Neural cell (in vitro differentiated cells): ENCODE measurements around the gene TRPM2.

Experiments
- CTCF ChIP-seq: fragments of 450-650 bp; IDR thresholded peaks from 2 replicates; pipeline ENCODE4 v1.5.1; 2014; ENCODE audit warnings: antibody characterized with exemption, mild to moderate bottlenecking, moderate library complexity; ENCODE audit not compliant: poor library complexity, severe bottlenecking
- EP300 ChIP-seq: fragments of 450-650 bp; conservative IDR thresholded peaks from 2 replicates; pipeline ENCODE4 v1.6.1; 2014; ENCODE audit warnings: antibody characterized with exemption, mild to moderate bottlenecking, moderate library complexity; ENCODE audit not compliant: poor library complexity, severe bottlenecking
- EZH2 ChIP-seq: fragments of 200-600, 300-800 bp; shearing (Covaris generic), sonication (generic); IDR thresholded peaks from 2 replicates; pipeline ENCODE4 v1.6.1; 2014; ENCODE audit warnings: antibody characterized with exemption, low read length, borderline replicate concordance, mild to moderate bottlenecking; ENCODE audit not compliant: insufficient read depth, poor library complexity, severe bottlenecking
- POLR2AphosphoS5 ChIP-seq: IDR thresholded peaks from 2 replicates; pipeline ENCODE4 v1.6.1; 2012
- RAD21 ChIP-seq: fragments of 450-650 bp; conservative IDR thresholded peaks from 2 replicates; pipeline ENCODE4 v1.6.1; 2014; ENCODE audit warnings: antibody characterized with exemption, mild to moderate bottlenecking, moderate library complexity
- REST ChIP-seq: IDR thresholded peaks from 2 replicates; pipeline ENCODE4 v1.6.1; 2012; ENCODE audit warnings: borderline replicate concordance

GRCh38 chr21:44322621-44323325, 30.6 kb upstream of the TRPM2 start:
- TF ChIP-seq CTCF (no peak), RAD21 (no peak), EZH2 (no peak), EP300 (no peak), POLR2AphosphoS5 (no peak), REST (no peak)
